ENCODE data around the gene CHRND. TPM values are rescaled to one million over a fixed set of nuclear protein-coding genes. Genes with fewer than 3 reads are reported as not detected.

CHRND gene
- total and polyA plus RNA-seq, 2 of the 13 experiments (the other 11 are each of a cell fraction or from before 2014, with no cell fraction given) = 0.18 TPM; not detected in 1

DNA sequence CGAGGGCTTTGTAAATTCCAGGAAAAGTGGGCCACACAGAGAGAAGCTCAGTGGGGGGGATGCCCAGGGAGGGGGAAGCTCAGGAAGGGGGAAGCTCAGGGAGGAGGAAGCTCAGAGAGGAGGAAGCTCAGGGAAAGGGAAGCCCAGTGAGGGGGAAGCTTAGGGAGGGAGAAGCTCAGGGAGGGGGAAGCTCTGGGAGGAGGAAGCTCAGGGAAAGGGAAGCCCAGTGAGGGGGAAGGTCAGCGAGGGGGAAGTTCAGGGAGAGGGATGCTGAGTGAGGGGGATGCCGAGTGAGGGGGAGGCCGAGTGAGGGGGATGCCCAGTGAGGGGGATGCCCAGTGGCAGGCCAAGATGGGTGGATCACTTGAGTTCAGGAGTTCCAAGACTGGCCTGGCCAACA lies 12.7 kb downstream of the CHRND start:
- Histone ChIP-seq H3K4me2 (ENCODE audit: low read depth, low read length) (no peak overlapping the region), H3K36me3 (replicated peaks in 1 of 2; ENCODE audit: control insufficient read depth in 1 of 2, insufficient read depth in 2 of 2, low read length in 2 of 2) (no peaks in the 10 kb centered on the region), H3K27me3 (ENCODE audit: control insufficient read depth in 1 of 2, insufficient read depth in 2 of 2, low read length in 2 of 2) (peaks cover 0 to 12% of the 10 kb centered on the region in 2 experiments; a peak in 2 of 5 replicates), H4K20me1 (ENCODE audit: insufficient read depth, low read length) (no peaks in the 10 kb centered on the region; the same call in 1 of the 2 replicates), H3K9me3 (ENCODE audit: low read length) (peaks cover 7% of the 10 kb centered on the region), H3K4me1 (ENCODE audit: insufficient read depth, low read length) (0 out of 2 replicates have a peak, but pooled peaks cover 6% of the 10 kb centered on the region), H2AFZ (ENCODE audit: low read length) (no peak overlapping the region), H3K9ac (ENCODE audit: insufficient read depth, low read depth, low read length) (no peak overlapping the region), H3K27ac (ENCODE audit: extremely low read length, insufficient read depth, low read length) (no peak overlapping the region), H3K4me3 (replicated peaks in 1 of 3; ENCODE audit: insufficient read depth in 1 of 3, low read depth in 2 of 3, low read length in 3 of 3) (no peak overlapping the region), H3K79me2 (ENCODE audit: insufficient read depth, low read length) (no peaks in the 10 kb centered on the region)
- TF ChIP-seq, protein P1, sequence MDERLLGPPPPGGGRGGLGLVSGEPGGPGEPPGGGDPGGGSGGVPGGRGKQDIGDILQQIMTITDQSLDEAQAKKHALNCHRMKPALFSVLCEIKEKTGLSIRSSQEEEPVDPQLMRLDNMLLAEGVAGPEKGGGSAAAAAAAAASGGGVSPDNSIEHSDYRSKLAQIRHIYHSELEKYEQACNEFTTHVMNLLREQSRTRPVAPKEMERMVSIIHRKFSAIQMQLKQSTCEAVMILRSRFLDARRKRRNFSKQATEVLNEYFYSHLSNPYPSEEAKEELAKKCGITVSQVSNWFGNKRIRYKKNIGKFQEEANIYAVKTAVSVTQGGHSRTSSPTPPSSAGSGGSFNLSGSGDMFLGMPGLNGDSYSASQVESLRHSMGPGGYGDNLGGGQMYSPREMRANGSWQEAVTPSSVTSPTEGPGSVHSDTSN (CRISPR knock-in tag; IDR thresholded peaks at IDR 0.05) = no peak
- TF ChIP-seq, protein P2, sequence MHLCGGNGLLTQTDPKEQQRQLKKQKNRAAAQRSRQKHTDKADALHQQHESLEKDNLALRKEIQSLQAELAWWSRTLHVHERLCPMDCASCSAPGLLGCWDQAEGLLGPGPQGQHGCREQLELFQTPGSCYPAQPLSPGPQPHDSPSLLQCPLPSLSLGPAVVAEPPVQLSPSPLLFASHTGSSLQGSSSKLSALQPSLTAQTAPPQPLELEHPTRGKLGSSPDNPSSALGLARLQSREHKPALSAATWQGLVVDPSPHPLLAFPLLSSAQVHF (CRISPR knock-in tag; IDR thresholded peaks at IDR 0.05) = no peak
- TF ChIP-seq ZKSCAN8 (CRISPR knock-in tag; IDR thresholded peaks at IDR 0.05; ENCODE audit: borderline replicate concordance) (no peak), ZNF619 (CRISPR knock-in tag; IDR thresholded peaks at IDR 0.05) (no peak), ZNF782 (CRISPR knock-in tag; IDR thresholded peaks at IDR 0.05; ENCODE audit: borderline replicate concordance) (no peak)
- TF ChIP-seq, protein P3, sequence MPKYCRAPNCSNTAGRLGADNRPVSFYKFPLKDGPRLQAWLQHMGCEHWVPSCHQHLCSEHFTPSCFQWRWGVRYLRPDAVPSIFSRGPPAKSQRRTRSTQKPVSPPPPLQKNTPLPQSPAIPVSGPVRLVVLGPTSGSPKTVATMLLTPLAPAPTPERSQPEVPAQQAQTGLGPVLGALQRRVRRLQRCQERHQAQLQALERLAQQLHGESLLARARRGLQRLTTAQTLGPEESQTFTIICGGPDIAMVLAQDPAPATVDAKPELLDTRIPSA (CRISPR knock-in tag; IDR thresholded peaks at IDR 0.05; ENCODE audit: borderline replicate concordance) = no peak
- WGBS (ENCODE audit: low lambda C conversion rate) = 4% methylated on average over 4 of the region's 4 CpGs
- ATAC-seq (no peak), DNase-seq (ENCODE audit: low spot score) (no peak), FAIRE-seq (no peak)
- ChIA-PET CTCF (ENCODE audit: low intra/inter-chr PET ratio, low total read pairs) (no interaction called here), POLR2A (interaction anchor here (1.2 kb wide), 1 partner anchor 12 kb away, joined by 7 read pairs; the partner anchor contains the start of genes EIF4E2 and TIGD1)
- in situ Hi-C loops (cut with HindIII; ENCODE audit: extremely low pct_ligation_motif_present, low pct_unique_long_range_greater_than_20kb) = no loop called here
- intact Hi-C loops (cut with micrococcal nuclease; ENCODE audit: unreplicated experiment) = no loop called here
- BruUV-seq (replicated peaks) = no TSS peak
